ENCODE data around the gene SDK1.

SDK1 gene

GRCh38 chr7:3942276-3942675 lies 641.2 kb downstream of the SDK1 start:
- Histone ChIP-seq H2BK5ac (ENCODE audit: low read length) (no peak overlapping the region), H3K4ac (ENCODE audit: low read length) (no peak overlapping the region), H3K9ac (ENCODE audit: low read depth, low read length, poor library complexity) (no peak overlapping the region), H4K8ac (ENCODE audit: low read depth, low read length) (no peak overlapping the region), H3K27me3 (ENCODE audit: control insufficient read depth in 3 of 3, insufficient read depth in 3 of 3, low read depth in 1 of 3, low read length in 3 of 3) (no peaks in the 10 kb centered on the region), H2BK15ac (ENCODE audit: low read length) (no peak overlapping the region), H3K79me1 (ENCODE audit: low read depth, low read length) (no peaks in the 10 kb centered on the region), H4K91ac (ENCODE audit: low read depth, low read length, poor library complexity) (no peak overlapping the region), H2BK12ac (ENCODE audit: low read length) (no peak overlapping the region), H3K14ac (ENCODE audit: low read length) (no peak overlapping the region), H3K4me3 (ENCODE audit: low read length in 2 of 2) (no peak overlapping the region), H3K4me1 (ENCODE audit: control insufficient read depth in 2 of 2, insufficient read depth in 1 of 2, low read depth in 1 of 2, low read length in 2 of 2) (no peaks in the 10 kb centered on the region), H3K23ac (ENCODE audit: low read depth, low read length, poor library complexity) (no peak overlapping the region), H3K27ac (replicated peaks; ENCODE audit: low read length) (no peak overlapping the region), H2BK120ac (ENCODE audit: low read depth, low read length) (no peak overlapping the region), H2AK5ac (ENCODE audit: low read depth, low read length) (no peak overlapping the region), H3K4me2 (ENCODE audit: insufficient read depth, low read length, poor library complexity, severe bottlenecking) (no peak overlapping the region), H3K9me3 (replicated peaks in 1 of 2; ENCODE audit: control insufficient read depth in 2 of 2, insufficient read depth in 1 of 2, low read depth in 1 of 2, low read length in 2 of 2) (peaks cover 2 to 4% of the 10 kb centered on the region in 2 donors), H3K36me3 (replicated peaks in 1 of 2; ENCODE audit: control insufficient read depth in 2 of 2, insufficient read depth in 2 of 2, low read length in 2 of 2) (no peaks in the 10 kb centered on the region), H2AFZ (ENCODE audit: low read length) (no peak overlapping the region), H3K18ac (ENCODE audit: low read length) (no peak overlapping the region)
- DNase-seq (ENCODE audit: low spot score): no peak
- WGBS, 2 donors (ENCODE audit: extremely low coverage in 2 of 2, insufficient read length in 2 of 2, insufficient replicate concordance in 1 of 2): no CpG with 5 or more reads among the region's 4 CpGs

- Histone ChIP-seq H3K9me3 (replicated peaks in 1 of 2; ENCODE audit: control insufficient read depth in 2 of 2, insufficient read depth in 1 of 2, low read depth in 1 of 2, low read length in 2 of 2) (peaks cover 2 to 4% of the 10 kb centered on the region in 2 donors), H3K4me1 (ENCODE audit: control insufficient read depth in 2 of 2, insufficient read depth in 1 of 2, low read depth in 1 of 2, low read length in 2 of 2) (no peaks in the 10 kb centered on the region), H3K4ac (ENCODE audit: low read length) (no peak overlapping the region), H3K14ac (ENCODE audit: low read length) (no peak overlapping the region), H4K91ac (ENCODE audit: low read depth, low read length, poor library complexity) (no peak overlapping the region), H3K4me3 (ENCODE audit: low read length in 2 of 2) (no peak overlapping the region), H3K23ac (ENCODE audit: low read depth, low read length, poor library complexity) (no peak overlapping the region), H2BK15ac (ENCODE audit: low read length) (no peak overlapping the region), H3K36me3 (replicated peaks in 1 of 2; ENCODE audit: control insufficient read depth in 2 of 2, insufficient read depth in 2 of 2, low read length in 2 of 2) (no peaks in the 10 kb centered on the region), H2BK5ac (ENCODE audit: low read length) (no peak overlapping the region), H3K27ac (replicated peaks; ENCODE audit: low read length) (no peak overlapping the region), H3K79me1 (ENCODE audit: low read depth, low read length) (no peaks in the 10 kb centered on the region), H3K9ac (ENCODE audit: low read depth, low read length, poor library complexity) (no peak overlapping the region), H2BK120ac (ENCODE audit: low read depth, low read length) (no peak overlapping the region), H3K18ac (ENCODE audit: low read length) (peak overlapping the region; percentile 51), H3K4me2 (ENCODE audit: insufficient read depth, low read length, poor library complexity, severe bottlenecking) (no peak overlapping the region), H2AFZ (ENCODE audit: low read length) (no peak overlapping the region), H2BK12ac (ENCODE audit: low read length) (no peak overlapping the region), H4K8ac (ENCODE audit: low read depth, low read length) (no peak overlapping the region), H2AK5ac (ENCODE audit: low read depth, low read length) (peak overlapping the region; percentile 57), H3K27me3 (ENCODE audit: control insufficient read depth in 3 of 3, insufficient read depth in 3 of 3, low read depth in 1 of 3, low read length in 3 of 3) (no peaks in the 10 kb centered on the region)
- WGBS, 2 donors (ENCODE audit: extremely low coverage in 2 of 2, insufficient read length in 2 of 2, insufficient replicate concordance in 1 of 2): no CpG with 5 or more reads among the region's 30 CpGs
- no peak for DNase-seq (ENCODE audit: low spot score)
Observed at GRCh38 chr7:3942816-3943745, 642.0 kb downstream of the SDK1 start.

- Histone ChIP-seq H2BK15ac (ENCODE audit: low read length) (no peak overlapping the region), H3K4me2 (ENCODE audit: insufficient read depth, low read length, poor library complexity, severe bottlenecking) (no peak overlapping the region), H3K4me1 (ENCODE audit: control insufficient read depth in 2 of 2, insufficient read depth in 1 of 2, low read depth in 1 of 2, low read length in 2 of 2) (no peaks in the 10 kb centered on the region), H2AFZ (ENCODE audit: low read length) (no peak overlapping the region), H4K8ac (ENCODE audit: low read depth, low read length) (no peak overlapping the region), H3K23ac (ENCODE audit: low read depth, low read length, poor library complexity) (no peak overlapping the region), H3K14ac (ENCODE audit: low read length) (no peak overlapping the region), H3K4me3 (ENCODE audit: low read length in 2 of 2) (no peak overlapping the region), H3K9ac (ENCODE audit: low read depth, low read length, poor library complexity) (no peak overlapping the region), H3K27ac (replicated peaks; ENCODE audit: low read length) (no peak overlapping the region), H2BK120ac (ENCODE audit: low read depth, low read length) (no peak overlapping the region), H3K4ac (ENCODE audit: low read length) (no peak overlapping the region), H2AK5ac (ENCODE audit: low read depth, low read length) (no peak overlapping the region), H3K36me3 (replicated peaks in 1 of 2; ENCODE audit: control insufficient read depth in 2 of 2, insufficient read depth in 2 of 2, low read length in 2 of 2) (no peaks in the 10 kb centered on the region), H2BK5ac (ENCODE audit: low read length) (no peak overlapping the region), H3K27me3 (ENCODE audit: control insufficient read depth in 3 of 3, insufficient read depth in 3 of 3, low read depth in 1 of 3, low read length in 3 of 3) (no peaks in the 10 kb centered on the region), H3K9me3 (replicated peaks in 1 of 2; ENCODE audit: control insufficient read depth in 2 of 2, insufficient read depth in 1 of 2, low read depth in 1 of 2, low read length in 2 of 2) (peaks cover 2 to 4% of the 10 kb centered on the region in 2 donors), H3K18ac (ENCODE audit: low read length) (no peak overlapping the region), H3K79me1 (ENCODE audit: low read depth, low read length) (no peaks in the 10 kb centered on the region), H4K91ac (ENCODE audit: low read depth, low read length, poor library complexity) (no peak overlapping the region), H2BK12ac (ENCODE audit: low read length) (no peak overlapping the region)
- DNase-seq (ENCODE audit: low spot score): no peak
- 100% methylated on average over 3 of the region's 10 CpGs; no CpG with 5 or more reads in 1 of the 2 donors for WGBS, 2 donors (ENCODE audit: extremely low coverage in 2 of 2, insufficient read length in 2 of 2, insufficient replicate concordance in 1 of 2)
Observed at GRCh38 chr7:3943779-3944520, 642.9 kb downstream of the SDK1 start.

- H3K27me3 ChIP-seq (ENCODE audit: control insufficient read depth in 3 of 3, insufficient read depth in 3 of 3, low read depth in 1 of 3, low read length in 3 of 3): no peaks in the 10 kb centered on the region
- no peak overlapping the region for H3K4ac ChIP-seq (ENCODE audit: low read length)
- H3K36me3 ChIP-seq (replicated peaks in 1 of 2; ENCODE audit: control insufficient read depth in 2 of 2, insufficient read depth in 2 of 2, low read length in 2 of 2): no peaks in the 10 kb centered on the region
- H3K18ac ChIP-seq (ENCODE audit: low read length): no peak overlapping the region
- H2BK12ac ChIP-seq (ENCODE audit: low read length): no peak overlapping the region
- H3K27ac ChIP-seq (replicated peaks; ENCODE audit: low read length): no peak overlapping the region
- H3K14ac ChIP-seq (ENCODE audit: low read length): no peak overlapping the region
- WGBS, 2 donors (ENCODE audit: extremely low coverage in 2 of 2, insufficient read length in 2 of 2, insufficient replicate concordance in 1 of 2): no CpG with 5 or more reads among the region's 16 CpGs
- H3K4me1 ChIP-seq (ENCODE audit: control insufficient read depth in 2 of 2, insufficient read depth in 1 of 2, low read depth in 1 of 2, low read length in 2 of 2): no peaks in the 10 kb centered on the region
- no peak overlapping the region for H3K4me3 ChIP-seq (ENCODE audit: low read length in 2 of 2)
- no peak overlapping the region for H3K4me2 ChIP-seq (ENCODE audit: insufficient read depth, low read length, poor library complexity, severe bottlenecking)
- H4K8ac ChIP-seq (ENCODE audit: low read depth, low read length): no peak overlapping the region
- H2BK15ac ChIP-seq (ENCODE audit: low read length): no peak overlapping the region
- H2BK5ac ChIP-seq (ENCODE audit: low read length): no peak overlapping the region
- no peaks in the 10 kb centered on the region for H3K9me3 ChIP-seq (replicated peaks in 1 of 2; ENCODE audit: control insufficient read depth in 2 of 2, insufficient read depth in 1 of 2, low read depth in 1 of 2, low read length in 2 of 2)
- H4K91ac ChIP-seq (ENCODE audit: low read depth, low read length, poor library complexity): no peak overlapping the region
- H3K79me1 ChIP-seq (ENCODE audit: low read depth, low read length): no peaks in the 10 kb centered on the region
- H3K9ac ChIP-seq (ENCODE audit: low read depth, low read length, poor library complexity): no peak overlapping the region
- H2AFZ ChIP-seq (ENCODE audit: low read length): no peak overlapping the region
- H2AK5ac ChIP-seq (ENCODE audit: low read depth, low read length): no peak overlapping the region
- H2BK120ac ChIP-seq (ENCODE audit: low read depth, low read length): no peak overlapping the region
- H3K23ac ChIP-seq (ENCODE audit: low read depth, low read length, poor library complexity): no peak overlapping the region
- no peak for DNase-seq (ENCODE audit: low spot score)
Observed at GRCh38 chr7:3949242-3949640, 648.2 kb downstream of the SDK1 start.
